Measurements from ENCODE around the gene A2M.

Gene A2M

DNA sequence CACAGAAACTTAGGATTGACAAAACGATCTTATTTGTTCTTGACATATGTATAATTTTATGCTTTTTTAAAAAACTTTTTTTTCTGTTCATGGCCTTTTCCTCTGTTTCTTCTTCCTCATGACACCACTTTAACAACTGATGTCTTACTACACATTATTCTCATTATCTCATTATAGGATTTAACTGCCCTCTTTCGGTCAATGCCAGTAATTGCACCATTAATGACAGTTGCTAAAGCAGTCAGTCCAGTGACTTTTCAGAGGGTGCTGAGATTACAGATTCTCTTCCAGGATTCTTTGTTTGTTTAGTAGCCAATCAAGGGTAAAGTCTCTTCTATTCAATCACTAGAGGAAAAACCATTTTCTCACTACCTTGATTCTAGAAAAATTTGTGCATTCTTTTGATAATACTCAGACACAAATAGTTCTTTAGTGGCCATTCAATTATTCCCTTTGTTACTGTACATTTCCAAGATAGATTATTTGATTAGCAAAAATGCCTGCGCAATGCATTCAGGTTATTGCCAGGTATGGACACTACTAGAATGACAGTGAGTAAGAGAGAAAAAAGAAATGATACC is 76.2 kb downstream of the A2M start:
- DNase-seq (ENCODE audit: low spot score): peak; percentile 59

DNA sequence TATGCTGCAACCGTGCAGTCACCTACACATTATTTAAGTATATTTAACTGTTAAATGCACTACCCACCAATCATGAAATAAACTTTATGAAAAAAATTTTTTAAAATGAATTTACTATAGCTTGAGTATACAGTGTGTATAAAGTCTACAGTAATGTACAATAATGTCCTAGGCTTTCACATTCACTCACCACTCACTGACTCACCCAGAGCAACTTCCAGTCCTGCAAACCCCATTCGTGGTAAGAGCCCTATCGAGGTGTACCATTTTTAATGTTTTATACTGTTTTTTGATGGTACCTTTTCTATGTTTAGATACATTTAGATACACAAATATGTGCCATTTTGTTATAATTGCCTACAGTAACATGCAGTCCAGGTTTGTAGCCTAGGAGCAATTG is 78.3 kb downstream of the A2M start:
- no peak for DNase-seq (ENCODE audit: low spot score)

DNA sequence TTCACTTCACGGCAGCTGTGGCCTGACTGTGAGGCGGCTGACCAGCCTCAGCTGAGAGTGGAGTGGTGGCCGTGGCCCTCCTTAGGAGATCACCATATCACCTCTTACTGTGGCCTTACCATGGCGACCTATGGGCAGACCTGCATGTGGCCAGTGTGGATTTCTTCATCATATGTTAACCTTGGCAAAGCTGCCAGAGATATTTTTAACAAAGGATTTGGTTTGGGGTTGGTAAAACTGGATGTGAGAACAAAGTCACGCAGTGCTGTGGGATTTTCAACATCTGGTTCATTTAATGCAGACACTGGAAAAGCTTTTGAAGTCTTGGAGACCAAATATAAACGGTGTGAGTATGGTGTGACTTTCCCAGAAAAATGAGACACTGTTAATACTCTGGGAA is 79.5 kb downstream of the A2M start:
- no peak for DNase-seq (ENCODE audit: low spot score)

DNA sequence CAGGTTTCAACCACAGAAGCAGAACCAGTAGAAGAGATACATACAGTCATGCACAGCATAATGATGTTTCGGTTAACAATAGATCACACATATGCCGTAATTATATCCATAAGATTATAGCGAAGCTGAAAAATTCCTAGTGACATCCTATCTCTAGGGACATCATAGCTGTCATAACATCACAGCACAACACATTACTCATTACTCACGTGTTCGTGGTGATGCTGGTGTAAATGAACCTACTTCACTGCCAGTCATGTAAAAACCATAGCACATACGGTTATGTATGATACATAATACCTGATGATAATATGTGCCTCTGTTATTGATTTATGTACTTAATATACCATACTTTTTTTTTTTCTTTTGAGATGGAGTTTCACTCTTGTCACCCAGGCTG is 81.6 kb downstream of the A2M start:
- DNase-seq (ENCODE audit: low spot score): no peak

DNA sequence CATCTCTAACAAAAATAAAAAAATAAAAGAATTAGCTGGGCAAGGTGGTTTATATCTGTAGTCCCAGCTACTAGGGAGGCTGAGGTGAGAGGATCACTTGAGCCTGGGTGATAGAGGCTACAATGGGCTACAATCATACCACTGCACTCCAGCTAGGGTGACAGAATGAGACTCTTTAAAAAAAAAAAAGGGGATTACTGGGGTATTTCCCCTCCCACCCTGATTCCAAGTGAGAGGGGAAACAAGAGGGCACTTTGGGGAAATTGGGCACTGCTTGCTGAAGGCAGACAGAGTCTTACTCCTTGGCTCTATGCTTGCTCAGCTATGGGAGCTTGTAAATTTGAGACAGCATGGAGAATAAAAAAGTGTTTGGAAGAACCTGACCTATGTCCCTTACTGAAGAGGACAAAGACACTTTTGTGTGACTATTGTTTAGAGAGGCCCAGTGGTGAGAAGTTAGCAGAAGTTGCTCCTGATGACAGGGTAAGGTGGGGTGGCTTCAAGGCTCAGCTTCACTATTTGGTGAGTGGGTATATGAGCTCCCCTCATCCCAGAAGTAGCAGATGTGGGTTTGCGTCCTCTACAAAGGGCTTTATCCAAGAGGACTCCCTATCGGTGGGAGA is 82.3 kb downstream of the A2M start:
- DNase-seq (ENCODE audit: low spot score): no peak

DNA sequence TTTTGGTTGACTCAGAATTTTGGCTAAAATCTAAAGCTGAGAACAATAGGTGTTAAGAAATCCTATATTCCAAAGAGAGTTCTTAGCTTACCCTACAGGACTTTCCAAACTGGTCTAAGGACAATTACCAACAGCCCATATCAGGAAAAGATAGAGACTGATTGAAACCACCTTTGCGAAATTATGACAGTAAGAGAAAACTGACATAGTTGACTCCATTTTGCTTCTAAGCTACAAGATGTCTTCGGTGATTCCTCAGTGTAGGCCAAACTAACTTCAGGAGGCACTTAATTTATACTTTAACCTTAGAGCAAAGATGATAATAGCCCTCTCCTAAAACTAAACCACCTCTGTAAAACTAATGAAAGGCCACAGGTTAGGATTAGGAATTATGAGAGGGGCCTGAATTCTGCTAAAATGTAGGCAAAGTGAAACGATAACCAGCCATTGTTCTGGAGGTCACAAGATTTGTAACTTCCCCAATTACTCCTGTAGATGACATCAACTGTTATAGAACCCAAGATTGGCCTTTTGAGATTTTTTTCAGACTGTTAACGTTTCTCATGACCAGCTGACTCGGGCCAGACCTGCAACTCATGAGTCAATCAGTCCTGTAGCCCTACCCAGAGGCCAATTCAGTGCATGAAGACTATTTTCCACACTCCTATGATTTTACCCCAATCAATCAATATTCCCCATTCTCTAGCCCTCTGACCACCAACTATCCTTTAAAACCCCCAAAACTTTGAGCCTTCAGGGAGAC is 83.3 kb downstream of the A2M start:
- DNase-seq (ENCODE audit: low spot score): no peak

DNA sequence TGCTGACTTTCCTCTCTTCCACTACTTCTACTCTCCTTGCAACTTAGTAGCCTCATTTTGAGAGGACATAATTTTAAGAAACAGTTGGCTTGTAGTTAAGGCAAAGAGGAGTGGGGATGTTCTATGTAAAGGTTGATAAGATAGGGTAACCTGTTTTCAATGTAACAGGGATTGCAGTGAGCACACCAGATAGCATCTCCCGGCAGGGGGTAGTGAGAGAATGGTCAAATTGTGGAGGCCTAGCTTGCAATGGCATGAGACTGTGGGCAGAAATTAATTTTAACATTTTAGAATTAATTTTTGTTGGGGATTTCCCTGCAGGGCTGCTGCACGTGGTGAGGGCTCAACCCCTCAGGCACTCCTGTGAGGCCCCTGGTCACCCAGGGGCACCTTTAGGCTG is 84.9 kb downstream of the A2M start:
- DNase-seq (ENCODE audit: low spot score): no peak

DNA sequence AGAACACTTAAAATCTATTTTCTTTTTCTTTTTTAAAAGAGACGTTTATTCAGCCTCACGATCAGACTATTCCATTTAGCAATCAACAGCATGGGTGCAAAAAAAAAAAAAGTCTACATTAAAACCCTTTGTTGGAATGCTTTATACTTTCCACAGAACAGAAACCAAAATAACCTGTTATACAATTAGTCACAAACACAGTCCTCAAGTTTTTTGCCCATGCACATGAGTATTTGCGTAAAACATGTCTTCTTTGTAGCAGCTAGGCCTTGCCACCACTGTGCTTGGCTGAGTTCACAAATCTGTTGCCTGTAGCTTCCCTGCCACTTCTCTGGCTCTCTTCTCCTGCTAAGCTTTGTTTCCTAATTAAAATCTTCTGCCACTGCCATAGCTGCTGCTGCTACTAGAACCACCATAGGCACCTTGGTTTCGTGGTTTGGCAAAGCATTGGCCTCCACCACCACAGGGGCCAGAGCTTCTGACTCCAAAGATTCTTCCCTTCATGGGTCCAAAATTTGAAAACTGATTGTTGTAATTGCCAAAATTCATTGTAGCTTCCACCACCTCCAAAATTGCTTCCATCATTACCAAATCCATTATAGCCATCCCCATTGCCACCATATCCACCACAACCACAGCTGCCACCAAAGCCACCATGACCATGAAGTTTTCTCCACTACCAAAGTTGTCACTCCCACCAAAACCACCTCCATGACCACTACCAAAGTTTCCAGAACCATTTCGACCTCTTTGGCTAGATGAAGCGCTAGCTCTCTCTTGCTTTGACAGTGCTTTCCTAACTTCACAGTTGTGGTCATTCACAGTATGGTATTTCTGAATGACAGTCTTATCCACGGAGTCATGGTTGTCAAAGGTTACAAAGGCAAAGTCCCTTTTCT is 88.3 kb downstream of the A2M start:
- no peak for DNase-seq (ENCODE audit: low spot score)

DNA sequence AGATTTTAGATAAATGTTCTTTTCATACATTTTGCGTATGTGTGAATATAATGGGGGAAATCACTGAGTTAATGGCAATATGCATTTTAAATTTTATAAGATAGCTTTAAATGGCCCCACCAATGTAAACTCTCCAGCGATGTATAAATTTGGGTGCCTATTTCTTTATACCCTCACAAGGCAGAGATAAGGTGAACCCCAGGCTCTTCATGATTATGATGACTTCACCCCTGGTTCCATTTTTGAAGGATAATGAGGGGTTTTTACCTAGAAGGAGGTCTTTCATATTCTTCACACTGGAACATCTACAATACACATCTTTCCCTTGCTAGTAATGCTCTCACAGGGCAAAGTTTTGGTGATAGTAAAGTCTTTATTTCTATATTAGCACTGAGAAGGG is 91.2 kb downstream of the A2M start:
- no peak for DNase-seq (ENCODE audit: low spot score)

DNA sequence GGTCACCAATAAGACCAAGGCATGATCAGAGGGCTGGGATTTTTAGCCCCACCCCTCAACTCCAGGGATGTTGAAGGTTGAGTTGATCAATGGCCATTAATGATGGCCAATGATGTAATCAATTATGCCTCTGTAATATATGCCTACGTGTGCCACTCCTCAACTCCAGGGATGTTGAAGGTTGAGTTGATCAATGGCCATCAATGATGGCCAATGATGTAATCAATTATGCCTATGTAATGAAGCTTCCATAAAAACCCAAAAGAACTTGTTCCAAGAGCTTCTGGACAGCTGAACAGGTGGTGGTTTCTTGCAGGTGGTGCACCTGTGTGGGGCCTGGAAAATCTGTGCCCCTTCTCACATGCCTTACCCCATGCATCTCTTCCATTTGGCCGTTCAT is 93.1 kb downstream of the A2M start:
- no peak for DNase-seq (ENCODE audit: low spot score)
